Mesenchymal stem cell (in vitro differentiated cells and primary cell): ENCODE measurements around the gene FRYL.

Experiments
- DNase-seq: peaks from one replicate; pipeline ENCODE4 v3.0.0-alpha.2; 2013
- H2AFZ ChIP-seq: one replicate; pipeline ENCODE4 v1.6.1; 2013; ENCODE audit warnings: low read depth, mild to moderate bottlenecking, control low read depth, inconsistent platforms, low read length, moderate library complexity
- H2AK5ac ChIP-seq: 2 replicates; pipeline ENCODE4 v1.6.1; 2013; ENCODE audit warnings: low read length, moderate library complexity, mild to moderate bottlenecking, inconsistent platforms; ENCODE audit not compliant: severe bottlenecking
- H2BK120ac ChIP-seq: one replicate; pipeline ENCODE4 v1.6.1; 2013; ENCODE audit warnings: low read depth, mild to moderate bottlenecking, inconsistent platforms, low read length, moderate library complexity
- H2BK12ac ChIP-seq, 2 experiments: one replicate each; pipeline ENCODE4 v1.6.1; 2013; ENCODE audit warnings: inconsistent platforms in 2 of 2, low read length in 2 of 2, mild to moderate bottlenecking in 2 of 2, moderate library complexity in 2 of 2, control low read depth in 1 of 2
- H2BK15ac ChIP-seq: one replicate; pipeline ENCODE4 v1.6.1; 2013; ENCODE audit warnings: mild to moderate bottlenecking, low read depth, inconsistent platforms; ENCODE audit not compliant: poor library complexity, severe bottlenecking
- H2BK5ac ChIP-seq: 2 replicates; pipeline ENCODE4 v1.6.1; 2013; ENCODE audit warnings: low read depth, mild to moderate bottlenecking, low read length, control low read depth, inconsistent platforms; ENCODE audit not compliant: poor library complexity, severe bottlenecking
- H3K14ac ChIP-seq, 2 experiments: one replicate each; pipeline ENCODE4 v1.6.1; 2013; ENCODE audit warnings: inconsistent platforms in 2 of 2, low read length in 2 of 2, control low read depth in 1 of 2, mild to moderate bottlenecking in 1 of 2, moderate library complexity in 1 of 2
- H3K18ac ChIP-seq, 2 experiments: one replicate each; pipeline ENCODE4 v1.6.1; 2013; ENCODE audit warnings: inconsistent platforms in 2 of 2, low read length in 2 of 2, control low read depth in 1 of 2, low read depth in 1 of 2, mild to moderate bottlenecking in 1 of 2
- H3K23ac ChIP-seq, 2 experiments: one replicate each; pipeline ENCODE4 v1.6.1; 2013; ENCODE audit warnings: inconsistent platforms in 2 of 2, low read length in 2 of 2, mild to moderate bottlenecking in 2 of 2, moderate library complexity in 2 of 2, control low read depth in 1 of 2
- H3K27ac ChIP-seq: 2 replicates; pipeline ENCODE4 v1.5.1; 2013; ENCODE audit warnings: mild to moderate bottlenecking, moderate library complexity, low read length, control low read depth, inconsistent platforms; ENCODE audit not compliant: poor library complexity, severe bottlenecking
- H3K27me3 ChIP-seq, 2 experiments: 2 replicates each; pipeline versions ENCODE4 v1.6.1 to v1.7.0; 2013; ENCODE audit warnings: low read length in 2 of 2, mild to moderate bottlenecking in 2 of 2, moderate library complexity in 2 of 2, control low read depth in 1 of 2, inconsistent platforms in 1 of 2; ENCODE audit not compliant: control insufficient read depth in 1 of 2, insufficient read depth in 1 of 2
- H3K36me3 ChIP-seq, 2 experiments: 2 replicates each; pipeline versions ENCODE4 v1.6.1 to v1.7.0; 2013; ENCODE audit warnings: low read length in 2 of 2, control low read depth in 1 of 2, inconsistent platforms in 1 of 2, low read depth in 1 of 2, mild to moderate bottlenecking in 1 of 2; ENCODE audit not compliant: insufficient read depth in 2 of 2, control insufficient read depth in 1 of 2
- H3K4ac ChIP-seq, 2 experiments: one replicate each; pipeline ENCODE4 v1.6.1; 2013; ENCODE audit warnings: inconsistent platforms in 2 of 2, low read length in 2 of 2, mild to moderate bottlenecking in 2 of 2, moderate library complexity in 2 of 2, control low read depth in 1 of 2, low read depth in 1 of 2
- H3K4me1 ChIP-seq: 2 replicates; pipeline ENCODE4 v1.6.1; 2013; ENCODE audit warnings: low read depth, low read length, control low read depth; ENCODE audit not compliant: control insufficient read depth, insufficient read depth
- H3K4me2 ChIP-seq: 2 replicates; pipeline ENCODE4 v1.6.1; 2013; ENCODE audit warnings: low read length, mild to moderate bottlenecking, inconsistent platforms; ENCODE audit not compliant: poor library complexity, severe bottlenecking
- H3K4me3 ChIP-seq, 2 experiments: 2 replicates each; pipeline versions ENCODE4 v1.5.1 to v1.7.0; 2013; ENCODE audit warnings: low read length in 2 of 2, mild to moderate bottlenecking in 2 of 2, control low read depth in 1 of 2, low read depth in 1 of 2; ENCODE audit not compliant: insufficient read depth in 1 of 2
- H3K79me1 ChIP-seq: replicated peaks from 2 replicates; pipeline ENCODE4 v1.6.1; 2013; ENCODE audit warnings: mild to moderate bottlenecking, control low read depth, low read length, inconsistent platforms; ENCODE audit not compliant: poor library complexity, severe bottlenecking
- H3K9ac ChIP-seq: 2 replicates; pipeline ENCODE4 v1.7.0; 2013; ENCODE audit warnings: mild to moderate bottlenecking, low read length, moderate library complexity
- H3K9me3 ChIP-seq: 2 replicates; pipeline ENCODE4 v1.7.0; 2013; ENCODE audit warnings: mild to moderate bottlenecking, low read length; ENCODE audit not compliant: control insufficient read depth
- H4K8ac ChIP-seq: one replicate; pipeline ENCODE4 v1.6.1; 2013; ENCODE audit warnings: inconsistent platforms, mild to moderate bottlenecking, low read length, moderate library complexity
- H4K91ac ChIP-seq: one replicate; pipeline ENCODE4 v1.6.1; 2013; ENCODE audit warnings: mild to moderate bottlenecking, low read length, inconsistent platforms
- WGBS: methylation state at CpG from one replicate; pipeline ENCODE4 v1.1.7; 2013; ENCODE audit warnings: mixed read lengths; 5-methylcytosine and 5-hydroxymethylcytosine counted together

FRYL gene

GRCh38 chr4:48506716-48507115 lies 273.4 kb downstream of the FRYL start:
- H2BK120ac ChIP-seq = no peak overlapping the region
- H4K91ac ChIP-seq = no peak overlapping the region
- H3K14ac ChIP-seq = no peak overlapping the region
- WGBS = 90% methylated on average over 2 of the region's 2 CpGs
- no peak overlapping the region for H2BK15ac ChIP-seq
- no peak overlapping the region for H3K23ac ChIP-seq
- H2BK5ac ChIP-seq = no peak overlapping the region
- DNase-seq = no peak
- H3K36me3 ChIP-seq = peaks cover 4 to 66% of the 10 kb centered on the region in 2 experiments
- H3K9ac ChIP-seq = no peak overlapping the region
- H3K4me3 ChIP-seq = no peak overlapping the region
- no peak overlapping the region for H4K8ac ChIP-seq
- H3K4me2 ChIP-seq = no peak overlapping the region
- no peak overlapping the region for H2BK12ac ChIP-seq
- no peak overlapping the region for H2AFZ ChIP-seq
- H2AK5ac ChIP-seq = no peak overlapping the region
- no peak overlapping the region for H3K4ac ChIP-seq
- H3K79me1 ChIP-seq = peaks cover 5% of the 10 kb centered on the region
- no peak overlapping the region for H3K18ac ChIP-seq
- H3K27ac ChIP-seq = no peak overlapping the region
- H3K4me1 ChIP-seq = no peaks in the 10 kb centered on the region
- H3K9me3 ChIP-seq = no peaks in the 10 kb centered on the region
- H3K27me3 ChIP-seq = no peaks in the 10 kb centered on the region

- Histone ChIP-seq H3K4me3 (no peak overlapping the region), H2BK120ac (no peak overlapping the region), H4K91ac (no peak overlapping the region), H3K14ac (no peak overlapping the region), H2BK5ac (no peak overlapping the region), H3K27me3 (no peaks in the 10 kb centered on the region), H3K4ac (no peak overlapping the region), H3K4me2 (no peak overlapping the region), H3K4me1 (no peaks in the 10 kb centered on the region), H2AFZ (no peak overlapping the region), H3K27ac (no peak overlapping the region), H3K79me1 (no peaks in the 10 kb centered on the region), H3K23ac (no peak overlapping the region), H3K9ac (no peak overlapping the region), H3K36me3 (peaks cover 10 to 59% of the 10 kb centered on the region in 2 experiments), H2AK5ac (no peak overlapping the region), H4K8ac (no peak overlapping the region), H2BK12ac (no peak overlapping the region), H3K18ac (no peak overlapping the region), H3K9me3 (no peaks in the 10 kb centered on the region), H2BK15ac (no peak overlapping the region)
- no CpG with 5 or more reads among the region's 1 CpG for WGBS
- DNase-seq = no peak
Measured at GRCh38 chr4:48504352-48504751, 275.7 kb downstream of the FRYL start.

DNA sequence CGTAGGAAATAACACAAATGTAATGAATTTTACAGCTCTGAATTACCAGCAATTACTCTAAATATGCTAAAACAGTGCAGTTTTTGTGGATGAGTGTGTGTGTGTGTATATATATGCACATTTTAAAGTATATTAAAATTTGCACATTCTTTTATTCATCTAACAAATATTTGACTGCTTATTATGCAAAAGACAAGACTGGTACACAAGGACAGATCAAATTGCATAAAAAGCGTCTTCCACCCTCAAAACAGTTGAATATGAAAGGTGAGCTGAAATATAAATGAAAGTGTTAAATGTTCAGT lies 276.1 kb downstream of the FRYL start:
- Histone ChIP-seq H3K4ac (no peak overlapping the region), H2BK120ac (no peak overlapping the region), H2BK12ac (no peak overlapping the region), H3K36me3 (peaks cover 10 to 59% of the 10 kb centered on the region in 2 experiments), H3K79me1 (no peaks in the 10 kb centered on the region), H3K18ac (no peak overlapping the region), H3K27ac (no peak overlapping the region), H3K4me1 (no peaks in the 10 kb centered on the region), H4K8ac (no peak overlapping the region), H3K27me3 (no peaks in the 10 kb centered on the region), H4K91ac (no peak overlapping the region), H2BK15ac (no peak overlapping the region), H3K9me3 (no peaks in the 10 kb centered on the region), H3K23ac (no peak overlapping the region), H3K4me2 (no peak overlapping the region), H2BK5ac (no peak overlapping the region), H3K9ac (no peak overlapping the region), H2AFZ (no peak overlapping the region), H3K4me3 (no peak overlapping the region), H3K14ac (no peak overlapping the region), H2AK5ac (no peak overlapping the region)
- no CpG with 5 or more reads among the region's 2 CpGs for WGBS
- DNase-seq = no peak

DNA sequence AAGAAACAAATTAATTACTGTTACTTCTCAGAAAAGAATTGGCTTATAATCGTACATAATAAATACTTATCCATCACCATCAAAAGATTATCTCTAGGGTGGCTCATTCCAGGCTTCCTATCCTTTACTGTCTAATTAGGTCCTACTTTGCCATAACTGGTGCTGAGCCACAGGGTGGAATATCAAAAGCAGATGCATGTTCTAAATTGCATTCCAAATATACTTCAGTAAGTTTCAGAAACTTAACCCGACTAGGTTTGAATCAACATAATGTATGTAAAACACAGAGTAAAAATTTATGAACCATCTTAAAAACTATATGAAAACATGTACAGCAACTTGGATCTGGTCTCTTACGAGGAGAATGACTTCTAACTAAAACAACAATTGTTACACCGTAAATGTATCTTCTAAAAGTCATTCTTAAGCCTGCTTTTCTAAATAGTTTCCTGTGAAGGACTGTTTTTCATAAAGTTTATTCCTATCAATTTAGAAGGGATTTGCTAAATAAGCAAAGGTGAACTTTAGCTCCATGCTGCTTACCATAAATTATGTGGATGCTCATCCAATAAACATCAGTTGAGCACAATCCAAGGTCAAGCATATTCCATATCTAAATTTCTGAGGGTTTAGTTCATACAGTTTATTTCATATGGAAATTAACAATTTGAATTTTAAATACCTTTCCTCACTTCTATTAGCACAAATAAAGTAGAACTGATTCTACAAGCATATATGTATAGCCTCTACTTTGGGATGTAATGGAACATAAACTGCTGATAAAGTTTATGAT lies 276.6 kb downstream of the FRYL start:
- Histone ChIP-seq H3K14ac (no peak overlapping the region), H4K91ac (no peak overlapping the region), H3K9me3 (no peaks in the 10 kb centered on the region), H2AK5ac (no peak overlapping the region), H3K79me1 (no peaks in the 10 kb centered on the region), H2AFZ (no peak overlapping the region), H2BK120ac (no peak overlapping the region), H3K4me3 (no peak overlapping the region), H3K27ac (no peak overlapping the region), H3K9ac (no peak overlapping the region), H2BK5ac (no peak overlapping the region), H3K36me3 (peaks cover 7 to 59% of the 10 kb centered on the region in 2 experiments), H3K27me3 (no peaks in the 10 kb centered on the region), H2BK15ac (no peak overlapping the region), H2BK12ac (no peak overlapping the region), H3K4me1 (no peaks in the 10 kb centered on the region), H3K4me2 (no peak overlapping the region), H3K23ac (no peak overlapping the region), H3K4ac (no peak overlapping the region), H4K8ac (no peak overlapping the region), H3K18ac (no peak overlapping the region)
- no peak for DNase-seq
- WGBS = 100% methylated on average over 1 of the region's 4 CpGs
